OCI-LY1 (cell line): ENCODE measurements around the gene KEAP1.

ENCODE experiments used
- H2AFZ ChIP-seq: fragments of 200-600 bp; sonication (generic), shearing (Covaris generic); 2 replicates; pipeline ENCODE4 v1.6.0; 2014; ENCODE audit warnings: antibody characterized with exemption, mild to moderate bottlenecking, low read length
- H3F3A ChIP-seq: fragments of 200-600 bp; sonication (generic), shearing (Covaris generic); 2 replicates; pipeline ENCODE4 v1.6.0; 2014; ENCODE audit warnings: mild to moderate bottlenecking, antibody characterized with exemption, low read length, moderate library complexity; ENCODE audit not compliant: insufficient read depth
- H3K27ac ChIP-seq: fragments of 200-600 bp; sonication (generic); 2 replicates; pipeline ENCODE4 v1.5.1; 2014; ENCODE audit warnings: low read length, mixed run types, mild to moderate bottlenecking, low read depth; ENCODE audit not compliant: poor library complexity, severe bottlenecking
- H3K27me3 ChIP-seq: fragments of 200-600 bp; sonication (generic); 2 replicates; pipeline ENCODE4 v1.6.0; 2014; ENCODE audit warnings: antibody characterized with exemption, mild to moderate bottlenecking, low read length, moderate library complexity; ENCODE audit not compliant: insufficient read depth
- H3K36me3 ChIP-seq: fragments of 200-600 bp; sonication (generic); 2 replicates; pipeline ENCODE4 v1.6.1; 2014; ENCODE audit warnings: mild to moderate bottlenecking, antibody characterized with exemption, low read length, moderate library complexity, mixed read lengths; ENCODE audit not compliant: insufficient read depth
- H3K4me1 ChIP-seq: fragments of 200-600 bp; sonication (generic); 2 replicates; pipeline ENCODE4 v1.5.1; 2014; ENCODE audit warnings: mild to moderate bottlenecking, low read length, moderate library complexity; ENCODE audit not compliant: insufficient read depth, severe bottlenecking
- H3K4me2 ChIP-seq: fragments of 200-600 bp; sonication (generic), shearing (Covaris generic); 2 replicates; pipeline ENCODE4 v1.6.1; 2014; ENCODE audit warnings: low read length
- H3K4me3 ChIP-seq: fragments of 200-600 bp; sonication (generic); 2 replicates; pipeline ENCODE4 v1.5.1; 2014; ENCODE audit warnings: low read length, low read depth, mild to moderate bottlenecking, mixed read lengths; ENCODE audit not compliant: poor library complexity, severe bottlenecking
- H3K79me2 ChIP-seq: fragments of 200-600 bp; shearing (Covaris generic); 2 replicates; pipeline ENCODE4 v1.6.1; 2016; ENCODE audit warnings: mixed run types, low read length, mixed read lengths; ENCODE audit not compliant: insufficient read depth
- H3K9ac ChIP-seq: fragments of 200-600 bp; sonication (generic), shearing (Covaris generic); 2 replicates; pipeline ENCODE4 v1.6.1; 2014; ENCODE audit warnings: mild to moderate bottlenecking, low read length, mixed read lengths
- H3K9me2 ChIP-seq: fragments of 200-600 bp; sonication (generic), shearing (Covaris generic); 2 replicates; pipeline ENCODE4 v1.6.1; 2014; ENCODE audit warnings: low read depth, mild to moderate bottlenecking, low read length, mixed read lengths
- H3K9me3 ChIP-seq: fragments of 200-600 bp; shearing (Covaris generic); 2 replicates; pipeline ENCODE4 v1.6.1; 2014; ENCODE audit warnings: low read length, mixed read lengths
- H4K20me1 ChIP-seq: fragments of 200-600 bp; sonication (generic), shearing (Covaris generic); 2 replicates; pipeline ENCODE4 v1.6.0; 2016; ENCODE audit warnings: mild to moderate bottlenecking, low read length; ENCODE audit not compliant: insufficient read depth
- CTCF ChIP-seq: fragments of 200-600 bp; sonication (generic), shearing (Covaris generic); IDR thresholded peaks from 2 replicates; pipeline ENCODE4 v1.5.1; 2017; ENCODE audit warnings: mild to moderate bottlenecking, antibody characterized with exemption, low read length, moderate library complexity, mixed read lengths
- EZH2 ChIP-seq: fragments of 200-600 bp; sonication (generic), shearing (Covaris generic); IDR thresholded peaks from 2 replicates; pipeline ENCODE4 v1.8.0; 2017; ENCODE audit warnings: borderline replicate concordance, mixed run types, mild to moderate bottlenecking, antibody characterized with exemption, low read length, moderate library complexity, mixed read lengths

KEAP1 gene

GRCh38 chr19:10486551-10486950 lies 16.6 kb downstream of the KEAP1 start:
- TF ChIP-seq EZH2 = no peak
- no peak for TF ChIP-seq CTCF
- Histone ChIP-seq H3K36me3 (peaks cover 60% of the 10 kb centered on the region), H3K9me2 (no peaks in the 10 kb centered on the region), H3K9me3 (no peaks in the 10 kb centered on the region), H3K4me1 (no peaks in the 10 kb centered on the region), H3K27me3 (no peaks in the 10 kb centered on the region), H3K9ac (no peak overlapping the region), H3K79me2 (no peaks in the 10 kb centered on the region), H3K4me2 (no peak overlapping the region), H3K27ac (no peak overlapping the region), H3F3A (no peaks in the 10 kb centered on the region), H2AFZ (no peak overlapping the region), H3K4me3 (no peak overlapping the region), H4K20me1 (no peaks in the 10 kb centered on the region)

GRCh38 chr19:10478903-10479384 lies 24.2 kb downstream of the KEAP1 start:
- no peak for TF ChIP-seq EZH2
- TF ChIP-seq CTCF = peak; percentile 21
- H3K4me3 ChIP-seq = no peak overlapping the region
- no peak overlapping the region for H3K4me2 ChIP-seq

GRCh38 chr19:10478476-10478875 lies 24.7 kb downstream of the KEAP1 start:
- H4K20me1 ChIP-seq = no peaks in the 10 kb centered on the region
- no peak overlapping the region for H3K4me2 ChIP-seq
- H3K9me3 ChIP-seq = no peaks in the 10 kb centered on the region
- no peak overlapping the region for H3K27ac ChIP-seq
- no peaks in the 10 kb centered on the region for H3F3A ChIP-seq
- no peaks in the 10 kb centered on the region for H3K27me3 ChIP-seq
- TF ChIP-seq EZH2 = no peak
- no peak for TF ChIP-seq CTCF
- no peak overlapping the region for H3K4me3 ChIP-seq
- H3K36me3 ChIP-seq = no peaks in the 10 kb centered on the region
- H3K4me1 ChIP-seq = no peaks in the 10 kb centered on the region
- no peak overlapping the region for H3K9ac ChIP-seq
- no peak overlapping the region for H2AFZ ChIP-seq
- H3K9me2 ChIP-seq = no peaks in the 10 kb centered on the region
- H3K79me2 ChIP-seq = no peaks in the 10 kb centered on the region

More at GRCh38 chr19:10478903-10479384, 24.2 kb downstream of the KEAP1 start:
- no peaks in the 10 kb centered on the region for H3K9me2 ChIP-seq
- H3K36me3 ChIP-seq = no peaks in the 10 kb centered on the region
- no peaks in the 10 kb centered on the region for H3K4me1 ChIP-seq
- no peaks in the 10 kb centered on the region for H3K9me3 ChIP-seq
- no peak overlapping the region for H3K9ac ChIP-seq
- no peaks in the 10 kb centered on the region for H3K79me2 ChIP-seq
- H2AFZ ChIP-seq = no peak overlapping the region
- H3K27ac ChIP-seq = no peak overlapping the region
- no peaks in the 10 kb centered on the region for H4K20me1 ChIP-seq
- no peaks in the 10 kb centered on the region for H3K27me3 ChIP-seq
- H3F3A ChIP-seq = no peaks in the 10 kb centered on the region
